ENCODE results near the gene MORN5.

Gene MORN5

GRCh38 chr9:122228191-122228567, 68.5 kb downstream of the MORN5 start:
- no peak for DNase-seq (ENCODE audit: low read depth in 2 of 2, low spot score in 1 of 2)

- no peak for DNase-seq (ENCODE audit: low read depth in 2 of 2, low spot score in 1 of 2)
These were observed 69.1 kb downstream of the MORN5 start, which contains the start of gene LHX6 for GRCh38 chr9:122228568-122229484. Gene LHX6, minus strand, starts transcription at chr9:122228957. Its CDS starts 217 bp downstream, at chr9:122228740.

GRCh38 chr9:122229485-122229837, 69.8 kb downstream of the MORN5 start:
- no peak for DNase-seq (ENCODE audit: low read depth in 2 of 2, low spot score in 1 of 2)

GRCh38 chr9:122232796-122233306, 73.1 kb downstream of the MORN5 start:
- DNase-seq (ENCODE audit: low read depth in 2 of 2, low spot score in 1 of 2): no peak

GRCh38 chr9:122234022-122234748, 74.5 kb downstream of the MORN5 start:
- DNase-seq (ENCODE audit: low read depth in 2 of 2, low spot score in 1 of 2): no peak

- no peak for DNase-seq (ENCODE audit: low read depth in 2 of 2, low spot score in 1 of 2)
These were observed 77.0 kb downstream of the MORN5 start for GRCh38 chr9:122236681-122237080.

- no peak for DNase-seq (ENCODE audit: low read depth in 2 of 2, low spot score in 1 of 2)
These were observed 80.0 kb downstream of the MORN5 start for GRCh38 chr9:122239722-122240121.

- no peak for DNase-seq (ENCODE audit: low read depth in 2 of 2, low spot score in 1 of 2)
These were observed 84.6 kb downstream of the MORN5 start for GRCh38 chr9:122244349-122244748.

GRCh38 chr9:122246666-122247065, 87.0 kb downstream of the MORN5 start:
- no peak for DNase-seq (ENCODE audit: low read depth in 2 of 2, low spot score in 1 of 2)

GRCh38 chr9:122248448-122248865, 88.7 kb downstream of the MORN5 start:
- DNase-seq (ENCODE audit: low read depth in 2 of 2, low spot score in 1 of 2): no peak
